MM.1S (cell line): ENCODE measurements around the gene GOLGA6L24.
"Not testable (repeated sequence)": the region's sequence is repeated elsewhere in the genome, so short reads cannot be mapped to it uniquely, and the experiment has no call there.

Experiments
- DNase-seq: peaks from one replicate; pipeline ENCODE4 v3.0.0-alpha.2; 2015
- H2AFZ ChIP-seq: fragments of 300-600 bp; sonication (generic); 2 replicates; pipeline ENCODE4 v1.6.0; 2016; ENCODE audit warnings: antibody characterized with exemption, low read length
- H3F3A ChIP-seq: fragments of 300-600 bp; sonication (generic); 2 replicates; pipeline ENCODE4 v1.6.1; 2016; ENCODE audit warnings: mild to moderate bottlenecking, antibody characterized with exemption, low read length, moderate library complexity, mixed read lengths; ENCODE audit not compliant: insufficient read depth
- H3K27ac ChIP-seq: fragments of 300-600 bp; sonication (generic); 2 replicates; pipeline ENCODE4 v1.5.1; 2016; ENCODE audit warnings: mild to moderate bottlenecking, low read length
- H3K27me3 ChIP-seq: fragments of 300-600 bp; sonication (generic); replicated peaks from 2 replicates; pipeline ENCODE4 v1.6.0; 2016; ENCODE audit warnings: low read length; ENCODE audit not compliant: insufficient read depth
- H3K36me3 ChIP-seq: fragments of 300-600 bp; sonication (generic); replicated peaks from 2 replicates; pipeline ENCODE4 v1.6.1; 2016; ENCODE audit warnings: mild to moderate bottlenecking, low read length, mixed read lengths; ENCODE audit not compliant: insufficient read depth
- H3K4me1 ChIP-seq: fragments of 300-600 bp; sonication (generic); 2 replicates; pipeline ENCODE4 v1.6.1; 2016; ENCODE audit warnings: low read length, mixed read lengths
- H3K4me2 ChIP-seq: fragments of 300-600 bp; sonication (generic); 2 replicates; pipeline ENCODE4 v1.6.0; 2016; ENCODE audit warnings: low read depth, low read length
- H3K4me3 ChIP-seq: fragments of 300-600 bp; sonication (generic); 2 replicates; pipeline ENCODE4 v1.5.1; 2016; ENCODE audit warnings: low read length, mixed read lengths
- H3K79me2 ChIP-seq: fragments of 300-600 bp; sonication (generic); 2 replicates; pipeline ENCODE4 v1.6.1; 2016; ENCODE audit warnings: mixed run types, low read length, mixed read lengths
- H3K9ac ChIP-seq: fragments of 300-600 bp; sonication (generic); 2 replicates; pipeline ENCODE4 v1.6.1; 2016; ENCODE audit warnings: low read length, mixed read lengths
- H3K9me2 ChIP-seq: fragments of 300-600 bp; sonication (generic); replicated peaks from 2 replicates; pipeline ENCODE4 v1.6.1; 2016; ENCODE audit warnings: mild to moderate bottlenecking, low read length, mixed read lengths; ENCODE audit not compliant: insufficient read depth
- H3K9me3 ChIP-seq: fragments of 300-600 bp; sonication (generic); replicated peaks from 2 replicates; pipeline ENCODE4 v1.6.1; 2016; ENCODE audit warnings: mild to moderate bottlenecking, low read length, mixed read lengths; ENCODE audit not compliant: insufficient read depth
- H4K20me1 ChIP-seq: fragments of 300-600 bp; sonication (generic); 2 replicates; pipeline ENCODE4 v1.6.1; 2016; ENCODE audit warnings: mild to moderate bottlenecking, low read length, moderate library complexity, mixed read lengths; ENCODE audit not compliant: insufficient read depth

The GOLGA6L24 gene

GRCh38 chr15:28357984-28358383, at the start of gene GOLGA6L24:
Gene GOLGA6L24, minus strand, starts transcription at chr15:28358084. Its CDS starts 61 bp downstream, at chr15:28358023.
- not testable (repeated sequence) for H2AFZ ChIP-seq, H4K20me1 ChIP-seq, H3K9me3 ChIP-seq, H3K9me2 ChIP-seq, H3K9ac ChIP-seq, H3K4me3 ChIP-seq, H3K27ac ChIP-seq, H3K4me2 ChIP-seq, H3K36me3 ChIP-seq, DNase-seq, H3K4me1 ChIP-seq, H3K27me3 ChIP-seq, H3K79me2 ChIP-seq, H3F3A ChIP-seq

GRCh38 chr15:28402774-28403435, 45.0 kb upstream of the GOLGA6L24 start:
- not testable (repeated sequence) for H3K9ac ChIP-seq, H3K9me2 ChIP-seq, H3K27ac ChIP-seq, H3K79me2 ChIP-seq, H3K4me3 ChIP-seq, H4K20me1 ChIP-seq, H3K27me3 ChIP-seq, H2AFZ ChIP-seq, H3F3A ChIP-seq, H3K4me1 ChIP-seq, H3K36me3 ChIP-seq, DNase-seq, H3K4me2 ChIP-seq, H3K9me3 ChIP-seq

GRCh38 chr15:28396022-28396421, 38.1 kb upstream of the GOLGA6L24 start:
- not testable (repeated sequence) for H3K9ac ChIP-seq, H3K4me3 ChIP-seq, H3K4me1 ChIP-seq, DNase-seq, H3F3A ChIP-seq, H3K9me3 ChIP-seq, H3K79me2 ChIP-seq, H4K20me1 ChIP-seq, H3K9me2 ChIP-seq, H2AFZ ChIP-seq, H3K27me3 ChIP-seq, H3K4me2 ChIP-seq, H3K36me3 ChIP-seq, H3K27ac ChIP-seq

- DNase-seq: not testable (repeated sequence)
These were observed 22.2 kb upstream of the GOLGA6L24 start for GRCh38 chr15:28380053-28380452.

GRCh38 chr15:28378364-28378763, 20.5 kb upstream of the GOLGA6L24 start, which contains the start of gene GOLGA8F:
Gene GOLGA8F, plus strand, starts transcription at chr15:28378664. Its CDS starts 98 bp downstream, at chr15:28378762.
- not testable (repeated sequence) for H3K9me2 ChIP-seq, H3K9me3 ChIP-seq, H3F3A ChIP-seq, H3K36me3 ChIP-seq, H3K9ac ChIP-seq, DNase-seq, H4K20me1 ChIP-seq, H3K27ac ChIP-seq, H3K4me1 ChIP-seq, H3K27me3 ChIP-seq, H2AFZ ChIP-seq, H3K4me3 ChIP-seq, H3K4me2 ChIP-seq, H3K79me2 ChIP-seq

More at GRCh38 chr15:28380053-28380452, 22.2 kb upstream of the GOLGA6L24 start:
- not testable (repeated sequence) for H3K9ac ChIP-seq, H3K27me3 ChIP-seq, H3K27ac ChIP-seq, H3F3A ChIP-seq, H2AFZ ChIP-seq, H3K79me2 ChIP-seq, H3K9me2 ChIP-seq, H3K4me1 ChIP-seq, H3K9me3 ChIP-seq, H3K4me3 ChIP-seq, H3K36me3 ChIP-seq, H3K4me2 ChIP-seq, H4K20me1 ChIP-seq

- not testable (repeated sequence) for H4K20me1 ChIP-seq, H3K4me1 ChIP-seq, H3K79me2 ChIP-seq, H3K36me3 ChIP-seq, H3K9ac ChIP-seq, H3K4me3 ChIP-seq, H3K27ac ChIP-seq, H3K27me3 ChIP-seq, DNase-seq, H3K9me3 ChIP-seq, H2AFZ ChIP-seq, H3F3A ChIP-seq, H3K4me2 ChIP-seq, H3K9me2 ChIP-seq
These were observed 7.6 kb upstream of the GOLGA6L24 start for GRCh38 chr15:28365502-28365901.

GRCh38 chr15:28322129-28322588, 35.7 kb downstream of the GOLGA6L24 start, which contains the start of gene HERC2:
Gene HERC2, minus strand, starts transcription at chr15:28322179. Its CDS starts 746 bp downstream, at chr15:28321433.
- not testable (repeated sequence) for H3K36me3 ChIP-seq, H4K20me1 ChIP-seq, H3K27me3 ChIP-seq, H3K79me2 ChIP-seq, H3K4me1 ChIP-seq, H3K9me3 ChIP-seq, H3K4me3 ChIP-seq, H3F3A ChIP-seq, H3K9me2 ChIP-seq, H3K27ac ChIP-seq, H3K9ac ChIP-seq, DNase-seq, H3K4me2 ChIP-seq, H2AFZ ChIP-seq

GRCh38 chr15:28321358-28322078, 36.4 kb downstream of the GOLGA6L24 start:
- not testable (repeated sequence) for H3K27me3 ChIP-seq, H3K36me3 ChIP-seq, H3K4me1 ChIP-seq, H3F3A ChIP-seq, H3K9me3 ChIP-seq, H3K27ac ChIP-seq, H3K4me2 ChIP-seq, H4K20me1 ChIP-seq, DNase-seq, H2AFZ ChIP-seq, H3K79me2 ChIP-seq, H3K9ac ChIP-seq, H3K9me2 ChIP-seq, H3K4me3 ChIP-seq
